ENCODE data around the gene IPCEF1.

- TF ChIP-seq CTCF (conservative IDR thresholded peaks at IDR 0.05; ENCODE audit: low read length) (no peak), EZH2phosphoT487 (IDR thresholded peaks at IDR 0.05; ENCODE audit: borderline replicate concordance) (no peak)
These were observed 243.2 kb downstream of the IPCEF1 start for GRCh38 chr6:154113392-154113791.
